ENCODE results near the gene MED12L.

Gene MED12L

DNA sequence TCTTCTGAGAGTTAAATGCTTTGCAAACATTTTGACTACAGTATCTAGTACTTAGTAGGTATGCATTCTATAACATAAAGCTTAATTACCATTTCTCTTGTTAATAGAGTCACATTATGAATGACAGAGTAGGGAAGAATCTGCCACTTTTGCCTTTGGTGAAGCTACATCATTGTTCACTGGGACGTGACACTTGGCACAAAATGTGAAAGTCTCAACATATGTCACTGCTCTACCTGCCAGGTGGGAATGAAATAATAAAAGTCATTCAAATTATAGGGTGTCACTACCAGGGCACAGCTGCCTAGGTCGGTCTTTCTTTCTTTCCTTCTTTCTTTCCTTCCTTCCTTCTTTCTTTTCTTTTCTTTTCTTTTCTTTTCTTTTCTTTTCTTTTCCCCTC lies 213.5 kb downstream of the MED12L start:
- TF ChIP-seq, protein P1, sequence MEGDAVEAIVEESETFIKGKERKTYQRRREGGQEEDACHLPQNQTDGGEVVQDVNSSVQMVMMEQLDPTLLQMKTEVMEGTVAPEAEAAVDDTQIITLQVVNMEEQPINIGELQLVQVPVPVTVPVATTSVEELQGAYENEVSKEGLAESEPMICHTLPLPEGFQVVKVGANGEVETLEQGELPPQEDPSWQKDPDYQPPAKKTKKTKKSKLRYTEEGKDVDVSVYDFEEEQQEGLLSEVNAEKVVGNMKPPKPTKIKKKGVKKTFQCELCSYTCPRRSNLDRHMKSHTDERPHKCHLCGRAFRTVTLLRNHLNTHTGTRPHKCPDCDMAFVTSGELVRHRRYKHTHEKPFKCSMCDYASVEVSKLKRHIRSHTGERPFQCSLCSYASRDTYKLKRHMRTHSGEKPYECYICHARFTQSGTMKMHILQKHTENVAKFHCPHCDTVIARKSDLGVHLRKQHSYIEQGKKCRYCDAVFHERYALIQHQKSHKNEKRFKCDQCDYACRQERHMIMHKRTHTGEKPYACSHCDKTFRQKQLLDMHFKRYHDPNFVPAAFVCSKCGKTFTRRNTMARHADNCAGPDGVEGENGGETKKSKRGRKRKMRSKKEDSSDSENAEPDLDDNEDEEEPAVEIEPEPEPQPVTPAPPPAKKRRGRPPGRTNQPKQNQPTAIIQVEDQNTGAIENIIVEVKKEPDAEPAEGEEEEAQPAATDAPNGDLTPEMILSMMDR (IDR thresholded peaks at IDR 0.05; ENCODE audit: low read depth, low read length), result no peak

GRCh38 chr3:151300539-151300938 lies 215.1 kb downstream of the MED12L start:
- no peak for DNase-seq (ENCODE audit: extremely low read depth, low read depth)
- TF ChIP-seq, protein P1 (IDR thresholded peaks at IDR 0.05; ENCODE audit: low read depth, low read length), result no peak

More for the DNA sequence above, 213.5 kb downstream of the MED12L start:
- DNase-seq (ENCODE audit: extremely low read depth, low read depth), result no peak

- peak; percentile 48 for DNase-seq (ENCODE audit: extremely low read depth, low read depth)
- TF ChIP-seq, protein P1 (IDR thresholded peaks at IDR 0.05; ENCODE audit: low read depth, low read length), result no peak
These were observed 216.3 kb downstream of the MED12L start for GRCh38 chr3:151301787-151302186.

- no peak for DNase-seq (ENCODE audit: extremely low read depth, low read depth)
- TF ChIP-seq, protein P1 (IDR thresholded peaks at IDR 0.05; ENCODE audit: low read depth, low read length), result no peak
These were observed 218.3 kb downstream of the MED12L start for GRCh38 chr3:151303751-151304150.

GRCh38 chr3:151305060-151305774 lies 219.8 kb downstream of the MED12L start:
- DNase-seq (ENCODE audit: extremely low read depth, low read depth), result peak; percentile 92
- TF ChIP-seq, protein P1 (IDR thresholded peaks at IDR 0.05; ENCODE audit: low read depth, low read length), result peak; percentile 21

DNA sequence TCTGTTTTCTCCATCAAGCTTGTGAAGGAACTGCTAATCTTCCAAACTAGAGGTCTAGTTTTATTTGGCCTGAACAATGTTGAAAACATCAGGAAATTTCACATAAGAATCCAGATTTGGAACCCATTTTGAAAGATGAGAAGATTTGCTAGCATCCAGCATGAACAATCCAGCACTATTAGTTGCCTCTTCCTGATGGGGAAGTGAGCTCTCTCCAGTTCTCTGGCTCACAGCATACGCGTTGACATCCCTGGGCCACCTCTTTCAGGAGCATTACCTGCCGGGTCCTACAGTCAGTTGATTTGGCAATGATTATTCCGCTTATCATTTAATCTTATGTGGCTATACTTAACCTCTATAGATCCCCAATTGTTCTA lies 220.3 kb downstream of the MED12L start:
- no peak for DNase-seq (ENCODE audit: extremely low read depth, low read depth)
- TF ChIP-seq, protein P1 (IDR thresholded peaks at IDR 0.05; ENCODE audit: low read depth, low read length), result no peak

DNA sequence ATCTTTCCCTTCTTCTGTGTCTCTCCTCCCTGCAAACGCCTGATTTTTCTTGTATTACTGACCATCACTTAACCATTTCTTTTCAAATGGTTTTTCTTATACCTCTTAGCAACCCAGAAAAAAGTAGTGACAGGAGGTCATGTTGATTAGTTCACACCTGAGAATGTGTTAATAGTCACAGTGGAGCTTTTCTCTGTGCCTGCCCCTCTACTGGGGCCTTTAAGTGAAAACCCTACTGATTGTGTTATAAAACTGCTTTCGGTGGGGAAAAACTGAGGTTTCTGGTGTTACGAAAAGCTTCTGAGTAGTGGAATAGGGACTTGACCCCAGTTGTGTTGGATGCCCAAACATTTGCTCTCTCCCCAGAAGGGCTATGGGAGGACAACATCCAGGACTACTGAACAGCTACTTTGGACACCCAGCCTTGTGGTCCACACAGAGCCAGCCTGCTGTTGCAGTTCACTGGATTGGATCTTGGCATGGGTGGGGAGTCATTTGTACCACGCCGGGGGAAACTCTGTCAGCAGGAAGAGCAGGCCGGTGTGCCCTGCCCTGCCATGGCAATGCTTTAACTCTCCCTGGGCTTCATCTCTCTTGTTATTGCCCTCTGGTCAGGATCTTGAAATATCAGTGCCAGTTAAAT lies 220.8 kb downstream of the MED12L start:
- no peak for DNase-seq (ENCODE audit: extremely low read depth, low read depth)

More for the DNA sequence above, 220.8 kb downstream of the MED12L start:
- TF ChIP-seq, protein P1 (IDR thresholded peaks at IDR 0.05; ENCODE audit: low read depth, low read length), result no peak

All from AG09319 (cell line).